ENCODE data around the gene KLHL26.

- TF ChIP-seq CTCF (IDR thresholded peaks at IDR 0.05; ENCODE audit: low read length) (no peak), EZH2 (optimal IDR thresholded peaks at IDR 0.05; ENCODE audit: low read depth, low read length) (no peak)
These were observed 17.0 kb downstream of the KLHL26 start for GRCh38 chr19:18653853-18654252.

Data from MM.1S (cell line).